Endothelial cell of umbilical vein (primary cell): ENCODE measurements around the gene SAE1. TPM values are rescaled to one million over a fixed set of nuclear protein-coding genes. Genes with fewer than 3 reads are reported as not detected.

Source experiments
- BruUV-seq: library from RNA; stranded (reverse); fragments of 400-500 nt; replicated peaks from 2 replicates; lab custom pipeline; 2021; lab: Mats Ljungman, UMichigan
- CTCF ChIA-PET: fragments of 300-600, 350-600 bp; sonication (Branson Sonifier 250); formaldehyde crosslinking; loops from one replicate; lab custom pipeline; 2021; ENCODE audit warnings: antibody characterized with exemption, inconsistent platforms; lab: Charles Lee
- POLR2A ChIA-PET: fragments of 300-600, 350-600 bp; sonication (Branson Sonifier 250); formaldehyde crosslinking; loops from one replicate; lab custom pipeline; 2021; ENCODE audit warnings: antibody characterized with exemption, inconsistent platforms; lab: Charles Lee
- DNase-seq: peaks from one replicate; pipeline ENCODE4 v3.0.0-alpha.2; 2011; ENCODE audit warnings: low read depth, low spot score
- FAIRE-seq: peaks from 2 replicates; lab custom pipeline; 2011; peaks lifted over from hg19 to GRCh38; lab: Jason Lieb, UNC
- H2AFZ ChIP-seq: 2 replicates; pipeline ENCODE4 v1.6.0; 2012; ENCODE audit warnings: low read depth, low read length, control low read depth, inconsistent platforms
- H3K27ac ChIP-seq: 2 replicates; pipeline ENCODE4 v1.5.1; 2011; ENCODE audit warnings: low read depth, mild to moderate bottlenecking, control low read depth, low read length, moderate library complexity; ENCODE audit not compliant: insufficient read depth
- H3K27me3 ChIP-seq, 2 experiments: 2 replicates each; pipeline versions ENCODE4 v1.6.0 to v1.6.1; 2011; ENCODE audit warnings: low read length in 2 of 2, mixed read lengths in 1 of 2; ENCODE audit not compliant: control insufficient read depth in 2 of 2, insufficient read depth in 2 of 2
- H3K36me3 ChIP-seq, 2 experiments: 2 replicates in 1 of 2; 3 replicates in 1 of 2; pipeline ENCODE4 v1.5.1; 2011; ENCODE audit warnings: low read length in 2 of 2, mild to moderate bottlenecking in 1 of 2, moderate library complexity in 1 of 2; ENCODE audit not compliant: control insufficient read depth in 2 of 2, insufficient read depth in 2 of 2; ENCODE audit errors: extremely low read depth in 1 of 2
- H3K4me1 ChIP-seq: 3 replicates; pipeline ENCODE4 v1.5.1; 2011; ENCODE audit warnings: mild to moderate bottlenecking, low read length; ENCODE audit not compliant: control insufficient read depth, insufficient read depth; ENCODE audit errors: extremely low read depth
- H3K4me2 ChIP-seq: 2 replicates; pipeline ENCODE4 v1.6.1; 2011; ENCODE audit warnings: low read length, control low read depth, mixed read lengths; ENCODE audit not compliant: insufficient read depth
- H3K4me3 ChIP-seq, 3 experiments: fragments of 200-600 bp in 1 of 3; sonication (generic), shearing (Covaris generic) in 1 of 3; replicated peaks in 1 of 3; 2 replicates each; pipeline ENCODE4 v1.5.1; 2011 to 2016; ENCODE audit warnings: control low read depth in 3 of 3, low read length in 3 of 3, mild to moderate bottlenecking in 2 of 3, inconsistent platforms in 1 of 3, low read depth in 1 of 3, moderate library complexity in 1 of 3; ENCODE audit not compliant: insufficient read depth in 1 of 3
- H3K79me2 ChIP-seq: 2 replicates; pipeline ENCODE4 v1.6.0; 2012; ENCODE audit warnings: low read length, inconsistent platforms; ENCODE audit not compliant: control insufficient read depth, insufficient read depth
- H3K9ac ChIP-seq: replicated peaks from 2 replicates; pipeline ENCODE3; 2011; ENCODE audit warnings: low read length, control low read depth; ENCODE audit not compliant: insufficient read depth; ENCODE audit errors: extremely low read depth
- H3K9me1 ChIP-seq: replicated peaks from 3 replicates; pipeline ENCODE4 v1.6.0; 2011; ENCODE audit warnings: mild to moderate bottlenecking, low read length; ENCODE audit not compliant: control insufficient read depth, insufficient read depth; ENCODE audit errors: extremely low read depth
- H3K9me3 ChIP-seq: replicated peaks from 2 replicates; pipeline ENCODE4 v1.5.1; 2012; ENCODE audit warnings: low read length, inconsistent platforms; ENCODE audit not compliant: control insufficient read depth, insufficient read depth
- H4K20me1 ChIP-seq: replicated peaks from 2 replicates; pipeline ENCODE3; 2011; ENCODE audit warnings: mild to moderate bottlenecking, low read length; ENCODE audit not compliant: control insufficient read depth, insufficient read depth; ENCODE audit errors: extremely low read depth
- CTCF ChIP-seq, 2 donors: IDR thresholded peaks; 1 replicate in 1 of 2; 2 replicates in 1 of 2; pipeline ENCODE4 v1.5.1; 2011; ENCODE audit warnings: low read length in 2 of 2, mild to moderate bottlenecking in 2 of 2, moderate library complexity in 2 of 2, control low read depth in 1 of 2, inconsistent platforms in 1 of 2, low read depth in 1 of 2; ENCODE audit not compliant: insufficient read depth in 1 of 2; ENCODE audit errors: extremely low read depth in 1 of 2
- EZH2 ChIP-seq: IDR thresholded peaks from 2 replicates; pipeline ENCODE4 v1.6.1; 2012; ENCODE audit warnings: borderline replicate concordance, low read depth, mild to moderate bottlenecking, moderate library complexity, low read length, inconsistent platforms; ENCODE audit not compliant: severe bottlenecking
- FOS ChIP-seq: IDR thresholded peaks from 2 replicates; pipeline ENCODE4 v1.6.1; 2011; ENCODE audit warnings: mild to moderate bottlenecking, low read length, moderate library complexity, borderline replicate concordance; ENCODE audit not compliant: insufficient read depth
- GATA2 ChIP-seq: IDR thresholded peaks from 2 replicates; pipeline ENCODE4 v1.7.0; 2011; ENCODE audit warnings: low read depth, mild to moderate bottlenecking, moderate library complexity, mixed read lengths, low read length; ENCODE audit not compliant: insufficient read length, insufficient read depth
- JUN ChIP-seq: IDR thresholded peaks from 2 replicates; pipeline ENCODE4 v1.6.1; 2011; ENCODE audit warnings: borderline replicate concordance, low read depth; ENCODE audit not compliant: insufficient read length, insufficient read depth
- MYC ChIP-seq: IDR thresholded peaks from one replicate; pipeline ENCODE4 v1.6.1; 2011; ENCODE audit warnings: mild to moderate bottlenecking, low read depth, low read length
- POLR2A ChIP-seq: IDR thresholded peaks from 2 replicates; pipeline ENCODE4 v1.6.1; 2012; ENCODE audit warnings: low read depth, mild to moderate bottlenecking, control low read depth, low read length
- POLR2AphosphoS5 ChIP-seq: IDR thresholded peaks from 2 replicates; pipeline ENCODE4 v1.6.1; 2012; ENCODE audit warnings: low read depth, mild to moderate bottlenecking, control low read depth, low read length, moderate library complexity; ENCODE audit not compliant: insufficient read depth
- dilution Hi-C: fragments of 300-500 bp; cut with MboI; formaldehyde crosslinking; loops from one replicate; pipeline ENCODE4 v1.15.0; 2019; ENCODE audit warnings: low sequenced_read_pairs; ENCODE audit not compliant: extremely low pct_ligation_motif_present
- intact Hi-C: fragments of 100-400 bp; cut with micrococcal nuclease; formaldehyde crosslinking; loops from one replicate; pipeline ENCODE4 v1.10.0; 2022
- polyA plus RNA-seq, 4 experiments: library from polyadenylated mRNA; depleted of rRNA in 3 of 4; stranded (reverse) in 3 of 4; unstranded in 1 of 4; fragments of >200 nt; gene quantifications; 2 replicates each; pipeline versions ENCODE4 v1.2.1 to v1.2.3, GENCODE V29; 2011 to 2012; ENCODE audit warnings: missing spikeins in 1 of 4
- total RNA-seq: library from RNA; stranded (reverse); gene quantifications from 2 replicates; pipeline ENCODE4 v1.2.3, GENCODE V29; 2021
- TF ChIP-seq, protein P1 (sequence below): IDR thresholded peaks from 2 replicates; pipeline ENCODE4 v1.6.1; 2011; ENCODE audit not compliant: insufficient read depth, insufficient read length

SAE1 gene
- total and polyA plus RNA-seq, 2 donors (not counting 3 experiments of a cell fraction or from before 2014, with no cell fraction given) = 165 to 219 TPM

- intact Hi-C loops = no loop called here
- dilution Hi-C loops = loop anchor here (10.0 kb wide), 1 partner anchor 63 kb away; no protein-coding TSS in a partner anchor
- no peak overlapping the region for H3K4me2 ChIP-seq
- H3K9ac ChIP-seq = peak overlapping the region; percentile 19
- peak overlapping the region; percentile 36 for H3K27ac ChIP-seq
- ChIA-PET CTCF (interaction anchor here (1.0 to 1.3 kb wide), 4 partner anchors 59 to 96 kb away, joined by 3 to 10 read pairs (median 4); no protein-coding TSS in a partner anchor), POLR2A (no interaction called here)
- no peaks in the 10 kb centered on the region for H3K9me1 ChIP-seq
- H3K36me3 ChIP-seq = peaks cover 5 to 32% of the 10 kb centered on the region in 2 experiments
- DNase-seq (peak; percentile 77), FAIRE-seq (peak; percentile 68)
- no peaks in the 10 kb centered on the region for H3K9me3 ChIP-seq
- H2AFZ ChIP-seq = no peak overlapping the region
- H3K4me3 ChIP-seq = no peak overlapping the region
- TSS peak; percentile 4 for BruUV-seq
- peaks cover 52% of the 10 kb centered on the region for H3K79me2 ChIP-seq
- H3K27me3 ChIP-seq = no peaks in the 10 kb centered on the region
- TF ChIP-seq, protein P1, sequence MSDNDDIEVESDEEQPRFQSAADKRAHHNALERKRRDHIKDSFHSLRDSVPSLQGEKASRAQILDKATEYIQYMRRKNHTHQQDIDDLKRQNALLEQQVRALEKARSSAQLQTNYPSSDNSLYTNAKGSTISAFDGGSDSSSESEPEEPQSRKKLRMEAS = no peak
- TF ChIP-seq POLR2AphosphoS5 (no peak), GATA2 (no peak), MYC (no peak), FOS (no peak), POLR2A (no peak), EZH2 (no peak), JUN (no peak), CTCF (IDR thresholded peaks at IDR 0.05; ENCODE audit: extremely low read depth in 1 of 2, insufficient read depth in 1 of 2, low read depth in 1 of 2, low read length in 2 of 2) (no peak)
- H4K20me1 ChIP-seq = no peaks in the 10 kb centered on the region
- H3K4me1 ChIP-seq = peaks cover 24% of the 10 kb centered on the region
Measured at GRCh38 chr19:47152205-47152604, 21.6 kb downstream of the SAE1 start.
